ENCODE data around the gene CNTN1. TPM values are rescaled to one million over a fixed set of nuclear protein-coding genes. Genes with fewer than 3 reads are reported as not detected.
A peak's percentile ranks its signal among the peaks of the same experiment; 100 is the strongest.

The CNTN1 gene
- total RNA-seq, 3 donors from 2014 or later, result 0.38 to 6.9 (median 1.3) TPM

GRCh38 chr12:40745386-40745785 lies 53.1 kb downstream of the CNTN1 start:
- TF ChIP-seq CTCF (IDR thresholded peaks at IDR 0.05), result no peak
- no peaks in the 10 kb centered on the region for H3K36me3 ChIP-seq (ENCODE audit: low read depth)
- intact Hi-C loops (cut with DNase I, micrococcal nuclease), result no loop called here
- DNase-seq (no peak), ATAC-seq (no peak)
- no peak overlapping the region for H3K4me3 ChIP-seq
- no peaks in the 10 kb centered on the region for H3K9me3 ChIP-seq
- no peaks in the 10 kb centered on the region for H3K4me1 ChIP-seq (ENCODE audit: low read depth)

GRCh38 chr12:40749863-40750262 lies 57.6 kb downstream of the CNTN1 start:
- ATAC-seq, result no peak
- intact Hi-C loops (cut with DNase I, micrococcal nuclease), result no loop called here
- Histone ChIP-seq H3K4me3 (no peak overlapping the region), H3K9me3 (no peaks in the 10 kb centered on the region), H3K36me3 (ENCODE audit: low read depth) (no peaks in the 10 kb centered on the region), H3K4me1 (ENCODE audit: low read depth) (no peaks in the 10 kb centered on the region)
- no peak for TF ChIP-seq CTCF (IDR thresholded peaks at IDR 0.05)
- no peak for DNase-seq

GRCh38 chr12:40752011-40752410 lies 59.8 kb downstream of the CNTN1 start:
- no peaks in the 10 kb centered on the region for H3K4me1 ChIP-seq (ENCODE audit: low read depth)
- intact Hi-C loops (cut with DNase I, micrococcal nuclease), result no loop called here
- no peak overlapping the region for H3K4me3 ChIP-seq
- no peak for DNase-seq
- peak; percentile 35 for ATAC-seq
- no peak for TF ChIP-seq CTCF (IDR thresholded peaks at IDR 0.05)
- no peaks in the 10 kb centered on the region for H3K9me3 ChIP-seq
- H3K36me3 ChIP-seq (ENCODE audit: low read depth), result no peaks in the 10 kb centered on the region

GRCh38 chr12:40760821-40761220 lies 68.6 kb downstream of the CNTN1 start:
- DNase-seq (no peak), ATAC-seq (no peak)
- TF ChIP-seq CTCF (IDR thresholded peaks at IDR 0.05), result no peak
- Histone ChIP-seq H3K4me3 (no peak overlapping the region), H3K36me3 (ENCODE audit: low read depth) (no peaks in the 10 kb centered on the region), H3K9me3 (no peaks in the 10 kb centered on the region), H3K4me1 (ENCODE audit: low read depth) (no peaks in the 10 kb centered on the region)
- intact Hi-C loops (cut with DNase I, micrococcal nuclease), result no loop called here

- Histone ChIP-seq H3K36me3 (ENCODE audit: low read depth) (no peaks in the 10 kb centered on the region), H3K4me3 (no peak overlapping the region), H3K9me3 (no peaks in the 10 kb centered on the region), H3K4me1 (ENCODE audit: low read depth) (no peaks in the 10 kb centered on the region)
- ATAC-seq (no peak), DNase-seq (no peak)
- intact Hi-C loops (cut with DNase I, micrococcal nuclease), result no loop called here
- TF ChIP-seq CTCF (IDR thresholded peaks at IDR 0.05), result no peak
Observed at GRCh38 chr12:40762072-40762471, 69.8 kb downstream of the CNTN1 start.
